ENCODE data around the gene EXOC2. TPM values are rescaled to one million over a fixed set of nuclear protein-coding genes. Genes with fewer than 3 reads are reported as not detected.
A peak's percentile ranks its signal among the peaks of the same experiment; 100 is the strongest.

Gene EXOC2
- total RNA-seq, 4 donors from 2014 or later, result 7.6 to 22.5 (median 20.2) TPM

DNA sequence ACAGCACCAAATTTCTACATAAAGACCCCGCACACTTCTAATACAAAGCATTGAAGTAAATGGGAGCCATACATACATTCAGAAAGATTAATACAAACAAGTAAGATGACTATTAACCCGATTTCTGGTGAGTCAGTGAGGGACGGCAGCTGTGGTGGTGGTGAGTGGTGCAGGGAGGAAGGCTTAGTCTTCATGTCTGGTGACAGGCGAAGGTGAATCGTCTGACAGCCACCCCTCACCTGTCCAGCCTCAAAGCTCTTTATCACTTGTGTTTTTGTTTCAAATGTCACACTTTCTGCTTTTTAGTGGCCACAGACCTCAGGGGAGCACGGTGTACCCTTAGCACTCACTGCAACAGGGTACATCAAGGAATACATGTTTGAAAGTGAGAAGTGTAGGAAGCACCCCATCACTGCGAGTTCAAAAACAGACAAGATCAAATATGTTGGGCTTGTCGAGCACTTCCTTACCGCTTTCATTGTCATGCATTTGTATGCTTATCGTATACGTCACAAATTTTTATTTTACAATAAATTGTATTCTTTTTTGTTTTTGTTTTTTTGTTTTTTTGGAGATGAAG is 237.8 kb downstream of the EXOC2 start:
- H3K9me3 ChIP-seq, result no peaks in the 10 kb centered on the region
- no peaks in the 10 kb centered on the region for H3K36me3 ChIP-seq
- H3K27me3 ChIP-seq, result no peaks in the 10 kb centered on the region
- H3K4me3 ChIP-seq, result no peak overlapping the region
- TF ChIP-seq POLR2AphosphoS5 (IDR thresholded peaks at IDR 0.05), result no peak
- no peak for TF ChIP-seq EP300 (IDR thresholded peaks at IDR 0.05; ENCODE audit: low read depth)
- TF ChIP-seq POLR2A (IDR thresholded peaks at IDR 0.05), result no peak
- TF ChIP-seq, protein P1, sequence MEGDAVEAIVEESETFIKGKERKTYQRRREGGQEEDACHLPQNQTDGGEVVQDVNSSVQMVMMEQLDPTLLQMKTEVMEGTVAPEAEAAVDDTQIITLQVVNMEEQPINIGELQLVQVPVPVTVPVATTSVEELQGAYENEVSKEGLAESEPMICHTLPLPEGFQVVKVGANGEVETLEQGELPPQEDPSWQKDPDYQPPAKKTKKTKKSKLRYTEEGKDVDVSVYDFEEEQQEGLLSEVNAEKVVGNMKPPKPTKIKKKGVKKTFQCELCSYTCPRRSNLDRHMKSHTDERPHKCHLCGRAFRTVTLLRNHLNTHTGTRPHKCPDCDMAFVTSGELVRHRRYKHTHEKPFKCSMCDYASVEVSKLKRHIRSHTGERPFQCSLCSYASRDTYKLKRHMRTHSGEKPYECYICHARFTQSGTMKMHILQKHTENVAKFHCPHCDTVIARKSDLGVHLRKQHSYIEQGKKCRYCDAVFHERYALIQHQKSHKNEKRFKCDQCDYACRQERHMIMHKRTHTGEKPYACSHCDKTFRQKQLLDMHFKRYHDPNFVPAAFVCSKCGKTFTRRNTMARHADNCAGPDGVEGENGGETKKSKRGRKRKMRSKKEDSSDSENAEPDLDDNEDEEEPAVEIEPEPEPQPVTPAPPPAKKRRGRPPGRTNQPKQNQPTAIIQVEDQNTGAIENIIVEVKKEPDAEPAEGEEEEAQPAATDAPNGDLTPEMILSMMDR (IDR thresholded peaks at IDR 0.05), result no peak
- in situ Hi-C loops (cut with MboI; ENCODE audit: low pct_ligation_motif_present in 1 of 4, low pct_unique_long_range_greater_than_20kb in 1 of 4, low sequenced_read_pairs in 3 of 4), result no loop called here
- 85 to 92% methylated on average over 9 to 11 of the region's 11 CpGs for WGBS, 2 donors (ENCODE audit: low coverage in 1 of 2)
- no peaks in the 10 kb centered on the region for H3K4me1 ChIP-seq
- DNase-seq, result no peak
- intact Hi-C loops (cut with DNase I; ENCODE audit: low total_unique reads), result no loop called here
- H3K27ac ChIP-seq, result no peak overlapping the region

GRCh38 chr6:454148-454991 is 238.6 kb downstream of the EXOC2 start:
- no peak for TF ChIP-seq POLR2A (IDR thresholded peaks at IDR 0.05)
- no peak for TF ChIP-seq EP300 (IDR thresholded peaks at IDR 0.05; ENCODE audit: low read depth)
- TF ChIP-seq, protein P1 (IDR thresholded peaks at IDR 0.05), result no peak
- TF ChIP-seq POLR2AphosphoS5 (IDR thresholded peaks at IDR 0.05), result no peak
- in situ Hi-C loops (cut with MboI; ENCODE audit: low pct_ligation_motif_present in 1 of 4, low pct_unique_long_range_greater_than_20kb in 1 of 4, low sequenced_read_pairs in 3 of 4) (no loop called here), intact Hi-C loops (cut with DNase I; ENCODE audit: low total_unique reads) (no loop called here)
- Histone ChIP-seq H3K4me1 (no peaks in the 10 kb centered on the region), H3K4me3 (no peak overlapping the region), H3K27me3 (no peaks in the 10 kb centered on the region), H3K36me3 (no peaks in the 10 kb centered on the region), H3K27ac (no peak overlapping the region), H3K9me3 (no peaks in the 10 kb centered on the region)
- no peak for DNase-seq
- 75 to 91% methylated on average over 5 of the region's 5 CpGs for WGBS, 2 donors (ENCODE audit: low coverage in 1 of 2)

GRCh38 chr6:453152-453551 is 239.8 kb downstream of the EXOC2 start:
- TF ChIP-seq POLR2AphosphoS5 (IDR thresholded peaks at IDR 0.05) (peak in 1 of 3 donors; percentile 13), EP300 (IDR thresholded peaks at IDR 0.05; ENCODE audit: low read depth) (no peak)
- H3K27me3 ChIP-seq, result no peaks in the 10 kb centered on the region
- no peaks in the 10 kb centered on the region for H3K4me1 ChIP-seq
- intact Hi-C loops (cut with DNase I; ENCODE audit: low total_unique reads), result no loop called here
- no peak for DNase-seq
- no peaks in the 10 kb centered on the region for H3K36me3 ChIP-seq
- no peak overlapping the region for H3K4me3 ChIP-seq
- in situ Hi-C loops (cut with MboI; ENCODE audit: low pct_ligation_motif_present in 1 of 4, low pct_unique_long_range_greater_than_20kb in 1 of 4, low sequenced_read_pairs in 3 of 4), result no loop called here
- no peak overlapping the region for H3K27ac ChIP-seq
- no peaks in the 10 kb centered on the region for H3K9me3 ChIP-seq
- 57 to 83% methylated on average over 3 to 13 of the region's 13 CpGs for WGBS, 2 donors (ENCODE audit: low coverage in 1 of 2)

GRCh38 chr6:452301-453067 is 240.5 kb downstream of the EXOC2 start:
- H3K36me3 ChIP-seq, result no peaks in the 10 kb centered on the region
- H3K27me3 ChIP-seq, result no peaks in the 10 kb centered on the region
- in situ Hi-C loops (cut with MboI; ENCODE audit: low pct_ligation_motif_present in 1 of 4, low pct_unique_long_range_greater_than_20kb in 1 of 4, low sequenced_read_pairs in 3 of 4), result no loop called here
- no peak overlapping the region for H3K4me3 ChIP-seq
- intact Hi-C loops (cut with DNase I; ENCODE audit: low total_unique reads), result no loop called here
- no peaks in the 10 kb centered on the region for H3K9me3 ChIP-seq
- no peaks in the 10 kb centered on the region for H3K4me1 ChIP-seq
- WGBS, 2 donors (ENCODE audit: low coverage in 1 of 2), result 78 to 81% methylated on average over 4 to 9 of the region's 9 CpGs
- no peak for DNase-seq
- TF ChIP-seq, protein P1 (IDR thresholded peaks at IDR 0.05), result no peak
- TF ChIP-seq POLR2A (IDR thresholded peaks at IDR 0.05), result no peak
- no peak for TF ChIP-seq POLR2AphosphoS5 (IDR thresholded peaks at IDR 0.05)
- no peak for TF ChIP-seq EP300 (IDR thresholded peaks at IDR 0.05; ENCODE audit: low read depth)
- no peak overlapping the region for H3K27ac ChIP-seq

All from transverse colon (tissue), 4 donors.